ENCODE data around the gene GNA14.
"Not testable (repeated sequence)": the region's sequence is repeated elsewhere in the genome, so short reads cannot be mapped to it uniquely, and the experiment has no call there.

GNA14 gene

DNA sequence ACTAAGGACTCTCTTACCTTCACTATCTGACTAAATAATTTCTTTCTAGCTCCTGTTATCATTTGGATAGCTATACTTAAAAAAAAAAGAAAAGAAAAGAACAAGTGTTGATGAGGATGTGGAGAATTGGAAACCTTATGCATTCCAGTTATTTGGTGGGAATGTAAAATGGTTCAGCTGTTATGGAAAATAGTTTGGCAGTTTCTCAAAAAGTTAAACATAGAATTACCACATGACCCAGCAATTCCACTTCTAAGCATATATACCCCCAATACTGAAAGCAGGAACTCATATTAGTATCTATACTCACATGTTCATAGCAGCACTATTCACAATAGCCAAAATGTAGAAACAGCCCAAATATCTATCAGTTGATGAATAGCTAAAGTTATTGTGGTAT, 61.1 kb downstream of the GNA14 start:
- DNase-seq, result no peak

DNA sequence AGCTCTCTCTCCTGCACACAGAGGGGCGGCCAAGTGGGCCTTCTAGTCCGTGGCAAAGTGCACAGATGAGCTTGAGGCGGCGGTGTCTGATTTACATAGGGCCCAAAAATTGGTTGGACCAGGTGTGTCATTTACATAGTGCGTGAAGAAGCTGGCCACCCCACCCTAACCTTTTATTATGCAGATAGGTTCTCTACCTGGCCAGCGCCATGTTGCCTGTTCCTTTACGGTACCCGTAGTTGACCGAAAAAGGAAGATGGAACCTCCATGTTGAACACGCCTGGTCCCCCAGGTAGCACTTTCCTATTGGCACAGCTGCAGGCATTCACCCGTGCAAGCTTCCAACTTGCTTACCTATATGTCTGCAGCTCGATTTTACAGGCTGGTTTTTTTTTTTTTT, 61.5 kb downstream of the GNA14 start:
- DNase-seq, result no peak

- DNase-seq, result no peak
These were observed 62.8 kb downstream of the GNA14 start for GRCh38 chr9:77585335-77585786.

- DNase-seq, result not testable (repeated sequence)
These were observed 63.2 kb downstream of the GNA14 start for GRCh38 chr9:77584927-77585326.

DNA sequence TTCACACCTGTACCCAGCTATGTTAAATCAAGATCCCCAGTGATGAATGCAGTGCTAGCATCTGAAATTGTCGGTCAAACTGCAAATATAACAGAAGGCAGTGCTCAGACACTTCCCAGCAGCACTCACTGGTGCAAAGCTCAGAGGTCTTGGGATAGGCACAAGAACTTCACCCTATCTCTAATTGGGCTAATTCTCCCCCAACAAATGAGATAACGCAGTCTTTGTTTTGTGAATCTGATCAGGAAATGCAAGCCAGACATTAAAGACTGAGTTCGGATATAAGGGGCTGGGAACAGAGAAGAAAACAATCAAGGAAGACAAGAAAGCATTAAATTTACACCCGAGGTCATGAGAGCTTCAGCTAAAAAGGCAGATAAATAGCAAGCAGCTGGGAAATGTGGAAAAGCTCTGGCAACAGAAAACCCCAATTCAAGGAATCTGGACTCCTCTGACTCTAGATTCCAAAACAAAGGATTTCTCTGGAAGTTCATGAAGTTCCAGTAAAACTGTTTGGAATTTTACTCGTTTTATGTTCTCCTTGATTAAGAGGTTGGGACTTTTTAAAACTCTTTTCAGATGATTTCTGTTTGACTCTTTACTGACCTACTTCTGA, 65.1 kb downstream of the GNA14 start:
- DNase-seq, result no peak

- DNase-seq, result no peak
These were observed 65.6 kb downstream of the GNA14 start for GRCh38 chr9:77582525-77582924.

DNA sequence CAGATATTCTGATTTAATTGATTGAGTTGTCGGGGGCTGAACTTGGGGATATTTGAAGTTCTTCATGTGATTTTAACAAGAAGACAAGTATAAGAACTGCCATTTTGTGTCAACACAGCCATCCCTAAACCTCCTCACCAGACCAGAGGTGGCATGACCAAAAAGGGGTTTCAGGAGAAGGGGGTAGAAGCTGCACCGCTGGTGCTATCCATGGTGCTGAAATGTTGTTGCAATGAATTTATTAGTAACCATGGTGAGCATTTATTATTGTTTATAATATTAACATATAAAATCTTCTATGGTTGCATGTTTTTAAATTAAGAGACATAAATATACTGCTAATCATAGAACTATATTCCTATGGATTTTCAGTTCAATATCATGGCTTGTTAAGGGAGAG, 72.3 kb downstream of the GNA14 start:
- no peak for DNase-seq

DNA sequence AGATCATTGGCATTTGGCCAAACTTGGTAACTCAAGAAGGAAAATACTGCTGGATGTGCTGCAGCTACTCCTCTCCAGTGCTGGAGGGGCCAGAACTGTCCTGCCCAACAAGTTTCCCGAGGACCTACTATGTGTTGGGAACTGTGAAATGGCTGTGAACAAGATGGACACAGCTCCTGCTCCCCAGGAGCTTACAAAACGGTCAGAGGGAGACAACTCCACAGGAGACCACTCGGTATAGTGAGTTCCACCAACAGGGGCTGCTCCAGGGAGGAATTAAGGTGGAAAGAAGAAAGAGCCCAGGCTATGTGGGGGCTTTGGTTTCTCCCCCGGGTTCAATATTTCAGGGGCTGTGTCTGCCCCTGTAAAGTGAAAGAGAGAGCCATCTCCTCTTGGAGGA, 78.8 kb downstream of the GNA14 start:
- no peak for DNase-seq

- DNase-seq, result no peak
These were observed 84.9 kb downstream of the GNA14 start for GRCh38 chr9:77563174-77563573.

DNA sequence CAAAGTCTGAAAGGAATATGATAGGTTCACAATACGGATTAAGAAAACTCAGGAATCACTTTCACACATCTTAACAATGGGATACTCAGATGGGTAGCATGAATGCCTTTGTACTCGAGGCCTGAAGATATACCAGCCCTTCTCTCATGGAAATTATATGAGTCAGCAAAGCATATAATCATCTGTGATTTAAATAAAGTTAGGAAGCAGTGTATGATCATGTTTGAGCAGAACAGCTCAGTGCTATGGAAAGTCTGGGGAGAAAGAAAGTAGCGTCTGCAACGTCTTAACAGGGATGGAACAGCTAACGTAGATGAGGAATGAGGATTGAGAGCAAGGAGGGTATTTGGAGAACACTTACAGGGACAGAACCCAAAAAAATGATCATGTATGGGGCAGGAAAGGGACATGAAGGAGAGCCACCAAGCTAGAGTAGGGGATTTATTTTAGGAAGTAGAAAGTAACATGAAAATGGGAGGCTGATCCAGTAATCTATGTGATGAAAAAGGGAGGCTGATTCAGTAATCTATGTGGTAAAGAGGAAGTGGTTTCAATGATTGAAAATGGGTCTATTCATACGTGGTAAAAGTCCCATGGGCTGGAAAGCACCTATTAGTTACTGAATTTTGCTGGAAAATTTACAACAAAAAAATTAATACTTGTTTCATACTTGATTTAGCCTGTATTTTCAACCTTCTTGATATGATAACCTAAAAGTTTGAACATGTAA, 85.9 kb downstream of the GNA14 start:
- no peak for DNase-seq

- DNase-seq, result no peak
These were observed 86.6 kb downstream of the GNA14 start for GRCh38 chr9:77561331-77562018.

DNA sequence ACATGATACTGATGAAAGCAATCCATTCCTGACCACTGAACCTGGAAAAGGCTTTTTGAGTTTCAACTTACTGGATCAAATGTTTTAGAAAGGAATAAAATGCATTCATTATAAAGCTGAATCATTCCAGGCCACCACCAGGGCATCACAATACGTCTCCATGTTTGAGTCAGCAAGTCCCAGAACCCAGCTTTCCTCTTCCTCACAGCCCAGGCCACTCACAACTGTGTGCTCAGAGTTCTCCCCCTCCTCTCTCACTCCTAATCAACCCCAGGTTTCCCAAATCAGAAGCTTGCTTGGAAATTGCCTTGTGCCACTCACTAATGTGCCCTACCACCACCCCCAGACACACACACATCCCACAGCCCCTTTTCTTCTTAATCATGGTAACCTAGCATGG, 91.7 kb downstream of the GNA14 start:
- DNase-seq, result no peak

DNA sequence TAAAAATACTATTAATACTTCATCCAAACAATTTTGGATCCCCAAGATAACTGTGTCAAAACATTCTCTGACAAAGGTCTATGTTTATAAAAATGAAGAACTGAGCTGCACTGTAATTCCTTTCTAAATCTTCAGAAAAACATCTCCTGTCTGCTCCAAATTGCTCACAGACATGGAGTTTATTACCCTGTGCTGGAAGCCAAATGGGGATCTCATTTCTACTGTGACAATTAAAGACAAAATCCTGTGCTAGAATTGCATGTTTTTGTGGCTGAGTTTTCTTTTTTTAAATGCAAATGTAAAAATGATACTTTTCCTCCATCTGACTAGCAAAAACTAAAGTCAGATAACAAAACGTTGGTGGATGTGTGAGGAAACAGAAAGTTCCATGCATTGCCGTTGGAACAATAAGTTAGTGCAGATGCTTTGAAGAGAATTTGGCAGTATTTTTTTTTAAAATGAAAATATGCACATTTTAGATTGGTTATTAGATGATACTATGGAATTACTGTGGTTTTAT, 93.5 kb downstream of the GNA14 start:
- no peak for DNase-seq

DNA sequence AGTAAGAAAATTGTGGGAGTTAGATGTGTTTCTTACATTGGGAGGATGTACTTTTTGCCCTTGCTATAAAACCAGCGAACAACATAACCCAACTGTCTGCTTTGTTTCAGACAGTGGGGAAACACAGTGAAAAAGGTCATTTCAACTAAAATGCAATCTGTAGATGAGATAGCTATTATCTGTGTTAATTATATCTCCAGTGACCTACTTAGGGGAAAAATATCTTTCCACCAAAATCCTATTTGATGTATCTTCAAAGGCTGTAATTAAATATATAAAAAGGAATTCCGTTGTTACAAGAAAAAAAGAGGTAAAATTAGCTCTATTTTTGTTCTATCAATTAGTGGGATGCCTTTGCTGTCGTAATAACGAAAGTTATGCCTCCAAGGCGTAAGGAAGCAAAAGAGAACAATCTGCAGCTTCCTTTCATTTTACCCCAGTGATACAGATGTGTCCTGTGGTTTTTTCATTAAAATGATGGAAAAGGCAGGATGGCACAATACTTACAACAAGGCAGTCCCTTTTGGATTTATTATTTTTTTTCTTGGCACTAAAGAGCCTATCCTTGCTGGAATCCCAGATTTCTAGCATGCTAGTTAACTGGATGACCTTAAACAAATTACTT, 100.9 kb downstream of the GNA14 start:
- no peak for DNase-seq

- no peak for DNase-seq
These were observed 101.7 kb downstream of the GNA14 start for GRCh38 chr9:77546376-77546950.

DNA sequence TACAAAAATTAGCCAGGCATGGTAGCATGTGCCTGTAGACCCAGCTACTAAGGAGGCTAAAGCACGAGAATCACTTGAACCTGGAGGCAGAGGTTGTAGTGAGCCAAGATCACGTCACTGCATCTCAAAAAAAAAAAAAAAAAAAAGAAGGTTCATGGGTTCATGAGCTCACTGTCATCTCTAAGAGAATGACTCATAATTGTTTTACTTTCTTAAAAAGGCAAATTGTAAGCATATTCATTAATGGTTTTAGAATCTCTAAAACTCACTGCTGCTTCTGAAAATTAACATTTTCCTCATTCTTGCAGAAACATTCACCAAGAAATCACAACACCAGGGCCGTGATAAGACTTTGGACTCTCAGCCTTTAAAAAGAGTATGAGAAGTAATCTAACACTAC, 103.6 kb downstream of the GNA14 start:
- DNase-seq, result no peak

- no peak for DNase-seq
These were observed 104.8 kb downstream of the GNA14 start for GRCh38 chr9:77543131-77543822.

- no peak for DNase-seq
These were observed 106.5 kb downstream of the GNA14 start for GRCh38 chr9:77541600-77541999.

DNA sequence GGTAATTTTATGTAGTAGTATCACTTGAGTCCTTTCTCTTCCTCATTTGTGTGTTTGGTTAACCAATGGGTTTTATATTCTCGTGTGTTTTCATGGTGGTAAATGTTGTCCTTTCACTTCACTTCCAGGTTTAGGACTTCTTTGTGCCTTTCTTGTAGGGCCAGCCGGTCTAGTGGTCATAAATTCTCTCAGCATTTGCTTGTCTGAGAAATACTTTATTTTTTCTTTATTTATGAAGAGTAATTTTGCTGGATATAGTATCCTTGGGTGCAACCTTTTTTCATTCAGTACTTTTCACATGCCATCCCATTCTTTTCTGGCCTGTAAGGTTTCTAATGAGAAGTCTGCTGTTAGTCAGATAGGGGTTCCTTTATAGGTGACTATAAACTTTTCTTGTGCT, 107.1 kb downstream of the GNA14 start:
- DNase-seq, result no peak

- DNase-seq, result no peak
These were observed 113.6 kb downstream of the GNA14 start for GRCh38 chr9:77534376-77535057.

GRCh38 chr9:77533671-77534070, 114.5 kb downstream of the GNA14 start:
- no peak for DNase-seq

GRCh38 chr9:77532607-77533006, 115.5 kb downstream of the GNA14 start:
- no peak for DNase-seq
